Activated T-cell treated with anti-CD3 and anti-CD28 coated beads, Interleukin-2, amount 50 U/mL, for 24 hours (primary cell): ENCODE data around the gene TRABD2B.

Experiments used
- DNase-seq: peaks from one replicate; pipeline ENCODE4 v3.0.0-alpha.2; 2020
- H3K27ac Mint-ChIP-seq: 2 replicates; pipeline ENCODE4 v1.8.0; 2020; ENCODE audit warnings: mild to moderate bottlenecking, mixed read lengths
- H3K27me3 Mint-ChIP-seq: 2 replicates; pipeline ENCODE4 v1.8.0; 2020; ENCODE audit warnings: mixed read lengths
- H3K36me3 Mint-ChIP-seq: 2 replicates; pipeline ENCODE4 v1.8.0; 2020; ENCODE audit warnings: low read depth, mixed read lengths
- H3K4me1 Mint-ChIP-seq: 2 replicates; pipeline ENCODE4 v1.8.0; 2020; ENCODE audit warnings: low read depth, mixed read lengths
- H3K4me3 Mint-ChIP-seq: 2 replicates; pipeline ENCODE4 v1.8.0; 2020; ENCODE audit warnings: mild to moderate bottlenecking, moderate library complexity, mixed read lengths
- H3K9me3 Mint-ChIP-seq: 2 replicates; pipeline ENCODE4 v1.8.0; 2020; ENCODE audit warnings: mixed read lengths

The TRABD2B gene

GRCh38 chr1:47894410-47895278 is 102.5 kb downstream of the TRABD2B start:
- H3K4me1 Mint-ChIP-seq, result no peaks in the 10 kb centered on the region
- no peak overlapping the region for H3K4me3 Mint-ChIP-seq
- no peaks in the 10 kb centered on the region for H3K36me3 Mint-ChIP-seq
- no peaks in the 10 kb centered on the region for H3K9me3 Mint-ChIP-seq
- H3K27me3 Mint-ChIP-seq, result peaks cover 3% of the 10 kb centered on the region
- H3K27ac Mint-ChIP-seq, result no peak overlapping the region
- DNase-seq, result no peak

GRCh38 chr1:47893412-47893811 is 103.8 kb downstream of the TRABD2B start:
- Mint-ChIP-seq H3K27ac (no peak overlapping the region), H3K4me1 (no peaks in the 10 kb centered on the region), H3K36me3 (no peaks in the 10 kb centered on the region), H3K9me3 (no peaks in the 10 kb centered on the region), H3K4me3 (no peak overlapping the region), H3K27me3 (peaks cover 6% of the 10 kb centered on the region)
- DNase-seq, result no peak

- H3K27ac Mint-ChIP-seq, result no peak overlapping the region
- no peaks in the 10 kb centered on the region for H3K9me3 Mint-ChIP-seq
- no peaks in the 10 kb centered on the region for H3K36me3 Mint-ChIP-seq
- no peaks in the 10 kb centered on the region for H3K4me1 Mint-ChIP-seq
- DNase-seq, result no peak
- peaks cover 13% of the 10 kb centered on the region for H3K27me3 Mint-ChIP-seq
- H3K4me3 Mint-ChIP-seq, result no peak overlapping the region
These were observed 106.4 kb downstream of the TRABD2B start for GRCh38 chr1:47890779-47891178.

GRCh38 chr1:47888294-47888629 is 108.9 kb downstream of the TRABD2B start:
- H3K27ac Mint-ChIP-seq, result no peak overlapping the region
- H3K27me3 Mint-ChIP-seq, result peaks cover 13% of the 10 kb centered on the region
- H3K4me1 Mint-ChIP-seq, result no peaks in the 10 kb centered on the region
- no peaks in the 10 kb centered on the region for H3K9me3 Mint-ChIP-seq
- DNase-seq, result no peak
- no peak overlapping the region for H3K4me3 Mint-ChIP-seq
- H3K36me3 Mint-ChIP-seq, result no peaks in the 10 kb centered on the region

- DNase-seq, result no peak
- H3K4me1 Mint-ChIP-seq, result no peaks in the 10 kb centered on the region
- H3K27me3 Mint-ChIP-seq, result peaks cover 13% of the 10 kb centered on the region
- H3K27ac Mint-ChIP-seq, result no peak overlapping the region
- no peaks in the 10 kb centered on the region for H3K9me3 Mint-ChIP-seq
- H3K4me3 Mint-ChIP-seq, result no peak overlapping the region
- no peaks in the 10 kb centered on the region for H3K36me3 Mint-ChIP-seq
These were observed 109.5 kb downstream of the TRABD2B start for GRCh38 chr1:47887475-47888293.

GRCh38 chr1:47887060-47887459 is 110.1 kb downstream of the TRABD2B start:
- Mint-ChIP-seq H3K4me1 (no peaks in the 10 kb centered on the region), H3K36me3 (no peaks in the 10 kb centered on the region), H3K27ac (no peak overlapping the region), H3K27me3 (peaks cover 13% of the 10 kb centered on the region), H3K9me3 (no peaks in the 10 kb centered on the region), H3K4me3 (no peak overlapping the region)
- no peak for DNase-seq

GRCh38 chr1:47886141-47886540 is 111.0 kb downstream of the TRABD2B start:
- H3K4me3 Mint-ChIP-seq, result no peak overlapping the region
- H3K36me3 Mint-ChIP-seq, result no peaks in the 10 kb centered on the region
- no peaks in the 10 kb centered on the region for H3K9me3 Mint-ChIP-seq
- H3K27ac Mint-ChIP-seq, result no peak overlapping the region
- H3K4me1 Mint-ChIP-seq, result no peaks in the 10 kb centered on the region
- no peak for DNase-seq
- H3K27me3 Mint-ChIP-seq, result peaks cover 13% of the 10 kb centered on the region

GRCh38 chr1:47885062-47885830 is 111.9 kb downstream of the TRABD2B start:
- H3K27me3 Mint-ChIP-seq, result peaks cover 13% of the 10 kb centered on the region

GRCh38 chr1:47883963-47884362 is 113.2 kb downstream of the TRABD2B start:
- no peak for DNase-seq
- Mint-ChIP-seq H3K4me3 (no peak overlapping the region), H3K27ac (no peak overlapping the region), H3K4me1 (no peaks in the 10 kb centered on the region), H3K27me3 (peaks cover 8% of the 10 kb centered on the region), H3K36me3 (no peaks in the 10 kb centered on the region), H3K9me3 (no peaks in the 10 kb centered on the region)

More at GRCh38 chr1:47885062-47885830, 111.9 kb downstream of the TRABD2B start:
- Mint-ChIP-seq H3K4me3 (no peak overlapping the region), H3K4me1 (no peaks in the 10 kb centered on the region), H3K36me3 (no peaks in the 10 kb centered on the region), H3K27ac (no peak overlapping the region), H3K9me3 (no peaks in the 10 kb centered on the region)
- DNase-seq, result no peak

- H3K27me3 Mint-ChIP-seq, result peaks cover 5% of the 10 kb centered on the region
- H3K9me3 Mint-ChIP-seq, result no peaks in the 10 kb centered on the region
- no peak for DNase-seq
- H3K27ac Mint-ChIP-seq, result no peak overlapping the region
- H3K4me3 Mint-ChIP-seq, result no peak overlapping the region
- H3K4me1 Mint-ChIP-seq, result no peaks in the 10 kb centered on the region
- no peaks in the 10 kb centered on the region for H3K36me3 Mint-ChIP-seq
These were observed 115.4 kb downstream of the TRABD2B start for GRCh38 chr1:47881505-47882442.

GRCh38 chr1:47876587-47876963 is 120.6 kb downstream of the TRABD2B start:
- H3K4me1 Mint-ChIP-seq, result no peaks in the 10 kb centered on the region

GRCh38 chr1:47875831-47876586 is 121.2 kb downstream of the TRABD2B start:
- H3K4me1 Mint-ChIP-seq, result no peaks in the 10 kb centered on the region
- no peaks in the 10 kb centered on the region for H3K9me3 Mint-ChIP-seq
- no peak overlapping the region for H3K27ac Mint-ChIP-seq
- no peak for DNase-seq
- H3K4me3 Mint-ChIP-seq, result no peak overlapping the region
- no peaks in the 10 kb centered on the region for H3K36me3 Mint-ChIP-seq
- H3K27me3 Mint-ChIP-seq, result peaks cover 6% of the 10 kb centered on the region

More at GRCh38 chr1:47876587-47876963, 120.6 kb downstream of the TRABD2B start:
- DNase-seq, result no peak
- H3K4me3 Mint-ChIP-seq, result no peak overlapping the region
- peaks cover 6% of the 10 kb centered on the region for H3K27me3 Mint-ChIP-seq
- H3K9me3 Mint-ChIP-seq, result no peaks in the 10 kb centered on the region
- no peaks in the 10 kb centered on the region for H3K36me3 Mint-ChIP-seq
- H3K27ac Mint-ChIP-seq, result no peak overlapping the region

GRCh38 chr1:47875036-47875435 is 122.1 kb downstream of the TRABD2B start:
- H3K4me1 Mint-ChIP-seq, result no peaks in the 10 kb centered on the region
- H3K36me3 Mint-ChIP-seq, result no peaks in the 10 kb centered on the region
- peaks cover 8% of the 10 kb centered on the region for H3K27me3 Mint-ChIP-seq
- DNase-seq, result no peak
- H3K9me3 Mint-ChIP-seq, result no peaks in the 10 kb centered on the region
- H3K27ac Mint-ChIP-seq, result no peak overlapping the region
- H3K4me3 Mint-ChIP-seq, result no peak overlapping the region
